Stomach smooth muscle (tissue), 2 donors: Measurements from ENCODE around the gene NINL.

ENCODE experiments used
- H3K27ac ChIP-seq: one replicate; pipeline ENCODE4 v1.7.0; 2013; ENCODE audit warnings: mild to moderate bottlenecking, low read length, inconsistent platforms
- H3K27me3 ChIP-seq, 2 donors: one replicate each; pipeline ENCODE4 v1.7.0; 2013; ENCODE audit warnings: low read length in 2 of 2; ENCODE audit not compliant: insufficient read depth in 2 of 2, control insufficient read depth in 1 of 2
- H3K36me3 ChIP-seq, 2 donors: one replicate each; pipeline ENCODE4 v1.7.0; 2013; ENCODE audit warnings: low read length in 2 of 2; ENCODE audit not compliant: control insufficient read depth in 2 of 2, insufficient read depth in 2 of 2
- H3K4me1 ChIP-seq: one replicate; pipeline ENCODE4 v1.7.0; 2013; ENCODE audit warnings: low read length; ENCODE audit not compliant: control insufficient read depth, insufficient read depth
- H3K4me3 ChIP-seq, 2 donors: one replicate each; pipeline ENCODE4 v1.7.0; 2013; ENCODE audit warnings: low read length in 2 of 2
- H3K9ac ChIP-seq, 2 donors: one replicate each; pipeline ENCODE4 v1.7.0; 2013; ENCODE audit warnings: low read length in 2 of 2, mild to moderate bottlenecking in 1 of 2
- H3K9me3 ChIP-seq, 2 donors: one replicate each; pipeline ENCODE4 v1.7.0; 2013; ENCODE audit warnings: low read length in 2 of 2; ENCODE audit not compliant: control insufficient read depth in 2 of 2
- donor health status: healthy.
- donor health status: Pancreatic carcinoma.

NINL gene

DNA sequence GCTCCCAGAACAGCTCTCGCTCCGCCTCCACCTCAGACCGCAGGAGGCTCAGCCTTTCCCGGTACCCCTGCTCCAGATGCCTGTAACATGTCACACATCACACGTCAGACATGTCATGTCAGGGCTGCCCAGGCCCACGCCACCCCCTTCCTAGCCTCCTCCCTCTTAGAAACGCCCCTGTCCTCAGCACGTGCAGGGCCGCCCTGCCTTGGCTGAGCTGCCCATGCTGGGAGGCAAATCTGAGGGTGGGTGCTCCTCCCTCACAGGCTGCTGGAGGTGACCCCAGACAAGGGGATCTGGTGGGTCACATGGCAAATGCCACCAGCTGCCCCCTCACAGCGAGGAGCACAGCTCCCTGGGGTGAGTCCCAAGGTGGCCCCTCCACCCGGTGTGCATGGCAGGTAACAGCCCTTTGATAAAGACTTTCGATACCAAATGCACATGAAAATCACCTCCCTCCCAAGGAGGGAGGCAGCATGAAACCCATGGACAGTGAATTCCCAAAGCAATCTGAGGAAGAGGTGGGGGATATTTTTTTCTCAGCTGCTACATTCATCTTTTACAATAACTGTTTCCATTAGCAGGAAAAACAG lies 93.8 kb downstream of the NINL start:
- Histone ChIP-seq H3K4me1 (no peaks in the 10 kb centered on the region), H3K27me3 (no peaks in the 10 kb centered on the region), H3K9ac (no peak overlapping the region), H3K4me3 (no peak overlapping the region), H3K27ac (no peak overlapping the region), H3K36me3 (peaks cover 2 to 12% of the 10 kb centered on the region in 2 donors), H3K9me3 (no peaks in the 10 kb centered on the region)

DNA sequence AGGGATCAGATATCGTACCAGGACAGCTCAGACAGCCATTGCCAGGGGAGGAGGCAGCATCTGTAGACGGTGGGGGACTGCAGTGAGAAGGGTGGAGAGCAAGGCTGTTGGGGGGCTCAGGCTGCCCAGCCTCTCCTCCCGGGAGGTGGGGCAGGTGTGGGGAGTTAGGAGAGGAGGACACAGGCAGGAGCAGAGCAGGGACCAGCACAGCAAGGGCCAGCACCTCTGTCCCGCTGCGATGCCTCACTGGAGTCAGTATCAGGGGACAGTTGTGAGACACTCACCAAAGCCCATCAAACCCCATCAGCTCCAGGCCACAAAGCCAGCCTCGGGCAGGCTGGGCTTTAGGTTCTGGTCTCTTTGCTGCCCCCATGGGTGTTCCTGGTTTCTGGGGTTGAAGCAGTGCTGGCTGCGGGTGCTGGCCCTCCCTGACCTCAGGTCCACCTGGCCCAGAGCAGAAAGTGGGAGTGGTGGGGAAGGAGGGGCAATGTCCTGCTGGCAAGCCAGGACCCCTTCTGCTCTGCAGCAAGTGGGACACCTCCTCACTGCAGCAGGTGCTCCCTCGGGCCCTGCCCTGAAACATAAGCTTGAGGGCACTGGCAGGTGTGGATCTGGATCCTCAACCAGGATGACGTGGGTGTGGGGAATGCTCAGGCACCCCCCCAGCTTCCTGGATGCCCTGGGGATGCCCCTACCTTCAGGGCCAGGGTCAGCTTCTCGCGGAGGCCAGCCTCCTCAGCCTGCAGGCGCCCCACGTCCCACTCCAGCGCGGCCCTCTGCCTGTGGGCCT lies 94.5 kb downstream of the NINL start:
- peaks cover 2 to 12% of the 10 kb centered on the region in 2 donors for H3K36me3 ChIP-seq
- H3K9ac ChIP-seq = no peak overlapping the region
- H3K27ac ChIP-seq = no peak overlapping the region
- no peaks in the 10 kb centered on the region for H3K4me1 ChIP-seq
- H3K4me3 ChIP-seq = no peak overlapping the region
- no peaks in the 10 kb centered on the region for H3K9me3 ChIP-seq
- no peaks in the 10 kb centered on the region for H3K27me3 ChIP-seq

DNA sequence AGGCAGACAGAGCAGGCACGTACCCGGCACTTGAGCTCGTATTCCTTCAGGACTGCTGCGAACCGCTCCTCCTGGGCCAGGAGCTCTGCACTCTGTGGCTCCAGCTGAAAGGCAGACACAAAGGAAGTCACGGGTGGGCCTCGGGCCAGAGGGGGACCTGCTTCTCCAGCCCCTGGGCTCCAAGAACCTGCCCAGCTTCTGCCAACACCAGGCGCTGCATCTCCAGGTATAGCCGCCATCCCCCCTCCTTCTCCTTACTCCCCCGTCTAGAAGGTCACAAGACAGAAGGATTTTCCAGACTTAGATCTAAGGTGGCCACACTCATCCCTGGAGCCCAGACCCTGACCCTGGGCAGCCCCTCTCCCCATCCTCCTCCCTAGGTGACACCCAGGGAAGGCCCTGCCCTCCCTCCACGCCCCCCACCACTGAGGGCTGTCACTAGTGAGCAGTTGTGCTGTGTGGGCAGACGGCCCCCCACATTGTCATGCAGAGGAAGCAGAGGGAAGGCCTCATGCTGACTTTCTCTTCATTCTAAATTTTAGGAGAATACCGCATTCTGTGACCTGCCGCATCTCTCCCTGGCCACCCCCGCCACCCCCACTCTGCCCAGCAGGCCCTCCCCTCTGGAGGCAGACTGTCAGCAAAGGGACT lies 96.0 kb downstream of the NINL start:
- H3K9me3 ChIP-seq = no peaks in the 10 kb centered on the region
- peaks cover 6 to 12% of the 10 kb centered on the region in 2 donors for H3K36me3 ChIP-seq
- H3K4me1 ChIP-seq = no peaks in the 10 kb centered on the region
- no peak overlapping the region for H3K9ac ChIP-seq
- no peaks in the 10 kb centered on the region for H3K27me3 ChIP-seq
- H3K27ac ChIP-seq = no peak overlapping the region
- no peak overlapping the region for H3K4me3 ChIP-seq

DNA sequence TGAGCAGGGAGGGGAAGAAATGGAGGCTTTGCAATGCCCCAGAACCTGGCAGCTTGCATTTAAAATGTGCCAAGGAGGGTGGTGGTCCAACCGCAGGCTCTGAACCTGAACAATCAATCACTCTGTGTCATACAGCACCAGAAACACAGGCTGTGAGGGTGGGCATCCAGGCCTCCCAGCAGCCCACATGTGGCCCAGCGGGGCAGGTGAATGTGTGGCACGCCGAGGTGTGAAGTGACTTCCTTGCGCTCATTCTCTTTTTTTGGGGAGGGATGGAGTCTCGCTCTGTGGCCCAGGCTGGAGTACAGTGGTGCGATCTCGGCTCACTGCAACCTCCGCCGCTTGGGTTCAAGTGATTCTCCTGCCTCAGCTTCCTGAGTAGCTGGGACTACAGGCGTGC lies 97.4 kb downstream of the NINL start:
- Histone ChIP-seq H3K4me3 (no peak overlapping the region), H3K4me1 (no peaks in the 10 kb centered on the region), H3K9ac (no peak overlapping the region), H3K9me3 (no peaks in the 10 kb centered on the region), H3K27ac (no peak overlapping the region), H3K36me3 (peaks cover 11 to 12% of the 10 kb centered on the region in 2 donors), H3K27me3 (no peaks in the 10 kb centered on the region)

DNA sequence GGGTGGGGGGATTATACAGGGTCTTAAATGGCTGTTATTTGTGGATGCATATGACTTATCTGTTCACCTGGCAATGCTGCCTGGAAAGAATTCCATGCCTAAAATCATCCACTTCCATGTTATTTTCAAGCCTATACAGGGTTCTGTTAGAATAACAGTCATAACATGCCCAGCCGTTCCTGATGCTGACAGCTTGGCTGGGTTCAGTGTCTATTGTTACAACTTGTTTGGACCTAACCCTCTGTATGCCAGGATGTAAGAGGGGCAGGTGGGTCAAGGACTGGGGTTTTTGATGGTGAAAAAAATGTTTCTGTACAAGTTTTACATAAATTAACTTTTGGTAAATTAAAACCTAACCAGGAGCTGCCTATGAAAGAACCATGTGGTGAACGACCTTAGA lies 98.0 kb downstream of the NINL start:
- no peaks in the 10 kb centered on the region for H3K27me3 ChIP-seq
- no peaks in the 10 kb centered on the region for H3K9me3 ChIP-seq
- peaks cover 11 to 12% of the 10 kb centered on the region in 2 donors for H3K36me3 ChIP-seq
- H3K4me1 ChIP-seq = no peaks in the 10 kb centered on the region
- no peak overlapping the region for H3K27ac ChIP-seq
- H3K4me3 ChIP-seq = no peak overlapping the region
- no peak overlapping the region for H3K9ac ChIP-seq

DNA sequence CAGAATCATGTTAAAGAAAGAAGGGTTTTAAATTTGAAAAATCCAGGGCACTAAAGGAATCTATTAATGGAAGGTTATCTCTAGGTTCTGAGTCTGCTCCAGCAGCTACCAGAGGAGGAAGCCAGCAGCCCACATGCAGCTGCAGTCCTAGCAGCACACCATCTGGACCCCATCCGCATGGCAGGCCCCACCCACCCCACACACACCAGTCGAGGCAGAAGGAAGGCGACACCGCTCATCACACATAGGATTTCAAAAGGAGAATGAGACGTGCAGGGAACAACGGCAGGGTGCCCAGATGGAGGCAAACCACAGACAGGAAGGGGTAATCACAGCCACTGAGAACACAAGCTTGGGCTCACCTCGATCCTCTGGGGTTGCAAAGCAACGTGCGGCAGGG lies 99.0 kb downstream of the NINL start:
- Histone ChIP-seq H3K27ac (no peak overlapping the region), H3K4me1 (no peaks in the 10 kb centered on the region), H3K9me3 (no peaks in the 10 kb centered on the region), H3K9ac (no peak overlapping the region), H3K27me3 (no peaks in the 10 kb centered on the region), H3K36me3 (peaks cover 11 to 12% of the 10 kb centered on the region in 2 donors), H3K4me3 (no peak overlapping the region)

DNA sequence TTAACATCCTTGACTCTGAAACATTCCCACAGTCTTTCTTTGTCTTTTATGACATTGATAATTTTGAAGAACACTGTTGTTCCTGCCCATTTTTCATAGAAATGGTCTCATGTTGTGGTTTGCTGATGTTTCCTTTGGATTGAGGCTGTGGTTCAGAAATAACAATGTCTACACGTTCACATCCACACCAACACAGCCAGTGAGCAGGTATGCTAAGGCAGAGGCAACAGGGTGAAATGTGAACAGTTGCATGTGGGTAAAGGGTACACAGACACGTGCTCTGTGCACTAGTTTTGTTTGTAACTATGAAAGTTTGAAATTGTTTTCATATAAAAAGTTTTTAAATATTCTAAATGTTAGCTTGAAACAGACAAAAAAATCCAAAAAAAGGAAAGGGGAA lies 99.5 kb downstream of the NINL start:
- Histone ChIP-seq H3K36me3 (peaks cover 11 to 12% of the 10 kb centered on the region in 2 donors), H3K27me3 (no peaks in the 10 kb centered on the region), H3K9me3 (no peaks in the 10 kb centered on the region), H3K4me1 (no peaks in the 10 kb centered on the region), H3K27ac (no peak overlapping the region), H3K4me3 (no peak overlapping the region), H3K9ac (no peak overlapping the region)

DNA sequence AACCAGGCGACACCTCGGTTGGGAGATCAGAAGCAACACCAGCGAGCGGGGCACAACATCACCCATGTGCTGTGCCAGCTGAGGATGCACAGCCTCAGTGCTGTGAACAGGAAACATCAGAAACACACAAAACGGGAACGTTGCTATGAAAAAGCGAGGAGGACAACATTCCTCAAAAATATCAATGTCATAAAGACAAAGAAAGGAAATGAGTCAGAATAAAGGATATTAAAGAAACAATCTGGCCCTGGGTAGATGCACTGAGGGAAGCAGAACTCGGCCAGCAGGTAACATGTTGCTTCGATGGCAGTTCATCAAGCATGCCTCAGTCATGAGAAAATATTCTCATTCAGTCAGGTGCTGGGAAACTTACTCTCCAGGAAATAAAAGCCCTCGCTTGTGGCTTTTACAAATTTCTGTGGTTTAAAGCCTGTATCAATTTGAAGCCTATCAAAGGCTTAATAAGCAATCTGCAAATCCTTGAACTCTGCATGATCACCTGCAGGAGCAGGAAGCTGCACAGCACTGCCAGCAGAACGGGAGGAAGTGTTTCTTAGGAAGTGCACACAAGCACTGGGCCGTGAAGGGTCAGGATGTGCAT lies 100.3 kb downstream of the NINL start:
- no peak overlapping the region for H3K9ac ChIP-seq
- H3K9me3 ChIP-seq = no peaks in the 10 kb centered on the region
- no peaks in the 10 kb centered on the region for H3K27me3 ChIP-seq
- H3K36me3 ChIP-seq = peaks cover 11 to 17% of the 10 kb centered on the region in 2 donors
- no peak overlapping the region for H3K27ac ChIP-seq
- H3K4me3 ChIP-seq = no peak overlapping the region
- no peaks in the 10 kb centered on the region for H3K4me1 ChIP-seq

DNA sequence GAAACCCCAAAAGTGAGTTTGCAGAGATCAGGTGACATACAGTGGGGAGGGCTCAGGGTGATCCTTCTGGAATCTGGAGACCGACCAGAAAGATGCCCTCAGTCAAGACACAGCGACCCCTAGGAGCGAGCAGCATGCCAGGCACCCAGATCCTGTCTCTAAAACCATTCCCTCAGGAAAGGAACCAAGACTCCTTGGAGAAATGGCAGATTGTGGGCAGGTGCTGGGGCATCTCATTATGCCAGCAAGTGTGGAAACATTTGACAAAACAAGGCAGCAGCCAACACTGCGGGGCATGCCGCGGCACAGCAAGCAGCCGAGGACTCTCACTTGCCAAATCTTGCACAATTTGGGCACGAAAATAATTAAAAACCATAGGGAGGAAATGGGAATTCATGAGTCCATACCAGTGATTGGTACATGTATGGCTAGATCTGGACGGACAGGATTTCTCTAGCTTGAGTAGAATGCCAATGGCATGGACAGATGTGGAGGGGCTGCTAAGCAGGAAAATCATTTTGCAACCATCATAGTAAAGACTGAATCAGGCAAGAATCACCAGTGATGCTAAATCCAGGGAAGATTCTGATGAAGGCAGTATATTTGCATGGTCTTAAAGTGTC lies 101.0 kb downstream of the NINL start:
- Histone ChIP-seq H3K9ac (no peak overlapping the region), H3K9me3 (no peaks in the 10 kb centered on the region), H3K4me3 (no peak overlapping the region), H3K4me1 (no peaks in the 10 kb centered on the region), H3K36me3 (peaks cover 15 to 16% of the 10 kb centered on the region in 2 donors), H3K27ac (no peak overlapping the region), H3K27me3 (no peaks in the 10 kb centered on the region)

DNA sequence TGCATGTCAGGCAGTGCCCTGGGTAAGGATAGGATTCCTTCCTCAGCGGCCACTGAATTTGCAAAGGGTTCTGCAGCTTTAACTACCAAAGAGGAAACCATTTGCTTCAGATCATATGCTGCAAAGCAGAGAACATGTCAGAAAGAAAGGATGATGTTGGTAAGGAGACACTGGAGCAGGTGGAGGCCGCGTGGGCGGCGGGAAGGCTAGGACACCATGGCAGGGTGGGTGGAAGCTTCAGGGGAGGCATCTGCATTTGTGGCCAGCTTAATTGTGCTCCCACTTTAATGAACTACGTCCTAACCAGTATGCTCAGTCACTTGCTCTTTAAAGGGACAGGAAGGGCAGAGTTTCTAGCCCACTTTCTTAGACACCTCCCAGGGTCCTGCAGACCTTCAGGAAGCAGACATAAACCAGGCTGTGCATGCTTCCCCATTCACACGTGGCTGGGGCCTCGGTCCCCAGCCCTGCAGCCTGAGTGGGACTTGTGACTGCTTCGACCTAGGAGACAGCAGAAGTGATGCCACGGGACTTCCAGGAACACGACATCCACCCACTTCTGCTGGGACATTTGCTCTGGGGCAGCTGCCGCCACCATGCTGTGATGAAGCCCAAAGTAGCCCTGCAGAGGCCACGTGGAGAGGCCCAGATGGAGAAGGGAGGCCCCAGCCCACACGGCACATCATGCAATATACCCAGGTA lies 101.7 kb downstream of the NINL start:
- H3K27ac ChIP-seq = no peak overlapping the region

More for the DNA sequence above, 101.7 kb downstream of the NINL start:
- H3K9me3 ChIP-seq = no peaks in the 10 kb centered on the region
- H3K36me3 ChIP-seq = peaks cover 15 to 19% of the 10 kb centered on the region in 2 donors
- no peak overlapping the region for H3K9ac ChIP-seq
- no peak overlapping the region for H3K4me3 ChIP-seq
- H3K4me1 ChIP-seq = no peaks in the 10 kb centered on the region
- H3K27me3 ChIP-seq = no peaks in the 10 kb centered on the region
